HG03135 (cell line): ENCODE results near the gene MAP4K4.

Experiments used
- ATAC-seq: cut with Tn5 transposase; IDR thresholded peaks from one replicate; pipeline ENCODE4 v1.9.1; 2021; ENCODE audit warnings: mild to moderate bottlenecking, moderate library complexity; ENCODE audit not compliant: unreplicated experiment

The MAP4K4 gene

GRCh38 chr2:101720732-101721131 is 23.2 kb downstream of the MAP4K4 start:
- ATAC-seq, result no peak

- no peak for ATAC-seq
Observed at GRCh38 chr2:101722864-101723263, 25.4 kb downstream of the MAP4K4 start.

GRCh38 chr2:101723371-101724124 is 26.0 kb downstream of the MAP4K4 start:
- ATAC-seq, result no peak

GRCh38 chr2:101724125-101724474 is 26.6 kb downstream of the MAP4K4 start:
- ATAC-seq, result no peak

- no peak for ATAC-seq
Observed at GRCh38 chr2:101725038-101725437, 27.5 kb downstream of the MAP4K4 start.

- no peak for ATAC-seq
Observed at GRCh38 chr2:101725515-101726192, 28.1 kb downstream of the MAP4K4 start.

GRCh38 chr2:101728865-101729264 is 31.4 kb downstream of the MAP4K4 start:
- no peak for ATAC-seq

GRCh38 chr2:101729521-101730190 is 32.1 kb downstream of the MAP4K4 start:
- no peak for ATAC-seq

- ATAC-seq, result no peak
Observed at GRCh38 chr2:101731221-101732054, 33.9 kb downstream of the MAP4K4 start.

GRCh38 chr2:101732199-101732598 is 34.7 kb downstream of the MAP4K4 start:
- ATAC-seq, result no peak

- no peak for ATAC-seq
Observed at GRCh38 chr2:101732773-101733256, 35.3 kb downstream of the MAP4K4 start.

GRCh38 chr2:101733257-101733993 is 35.9 kb downstream of the MAP4K4 start:
- ATAC-seq, result no peak

- no peak for ATAC-seq
Observed at GRCh38 chr2:101734505-101735165, 37.1 kb downstream of the MAP4K4 start.

- no peak for ATAC-seq
Observed at GRCh38 chr2:101735166-101735533, 37.6 kb downstream of the MAP4K4 start.

GRCh38 chr2:101736233-101736632 is 38.7 kb downstream of the MAP4K4 start:
- no peak for ATAC-seq

- no peak for ATAC-seq
Observed at GRCh38 chr2:101736861-101737291, 39.4 kb downstream of the MAP4K4 start.

- ATAC-seq, result no peak
Observed at GRCh38 chr2:101737478-101738255, 40.2 kb downstream of the MAP4K4 start.

- ATAC-seq, result no peak
Observed at GRCh38 chr2:101738649-101739048, 41.1 kb downstream of the MAP4K4 start.

- ATAC-seq, result no peak
Observed at GRCh38 chr2:101740555-101740964, 43.1 kb downstream of the MAP4K4 start.
